Measurements from ENCODE around the gene RINL. TPM values are rescaled to one million over a fixed set of nuclear protein-coding genes. Genes with fewer than 3 reads are reported as not detected.

Gene RINL
- total RNA-seq, 1 donor from 2014 or later, result 65.0 TPM

DNA sequence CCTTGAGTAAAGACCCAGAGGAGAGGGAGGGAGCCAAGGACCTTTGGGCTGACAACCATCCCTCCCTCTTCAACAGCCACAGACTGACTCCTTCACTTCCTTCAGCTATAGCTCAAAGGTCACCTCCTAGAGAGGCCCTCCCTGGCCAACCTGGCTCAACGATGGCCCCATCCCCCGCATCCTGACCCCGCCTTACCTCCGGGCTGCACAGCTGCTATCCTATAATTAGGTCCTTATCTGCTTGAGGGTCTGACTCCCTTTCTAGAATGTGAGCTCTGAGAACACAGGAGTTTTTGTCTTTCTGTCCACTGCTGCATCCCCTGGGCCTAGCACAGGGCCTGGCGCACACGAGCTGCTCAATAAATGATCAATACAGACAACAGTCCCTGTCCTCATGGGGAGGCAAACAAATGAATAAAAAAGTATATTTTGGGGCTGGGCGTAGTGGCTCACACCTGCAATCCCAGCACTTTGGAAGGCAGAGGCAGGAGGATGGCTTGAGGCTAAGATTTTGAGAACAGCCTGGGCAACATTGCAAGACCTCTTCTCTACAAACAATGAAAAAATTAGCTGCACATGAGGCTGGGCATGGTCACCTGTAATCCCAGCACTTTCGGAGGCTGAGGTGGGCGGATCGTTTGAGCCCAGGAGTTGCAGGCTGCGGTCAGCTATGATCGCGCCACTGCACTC is 58.7 kb downstream of the RINL start:
- ChIA-PET CTCF (no interaction called here), POLR2A (no interaction called here)
- Mint-ChIP-seq H3K27ac (no peak overlapping the region), H3K4me3 (no peak overlapping the region), H3K4me1 (peaks cover 6% of the 10 kb centered on the region), H3K27me3 (no peaks in the 10 kb centered on the region), H3K9me3 (no peaks in the 10 kb centered on the region), H3K36me3 (ENCODE audit: low read depth) (peaks cover 72% of the 10 kb centered on the region)
- DNase-seq (no peak), ATAC-seq (ENCODE audit: low read depth) (no peak)
- intact Hi-C loops (cut with micrococcal nuclease), result no loop called here
- TF ChIP-seq, protein P1, sequence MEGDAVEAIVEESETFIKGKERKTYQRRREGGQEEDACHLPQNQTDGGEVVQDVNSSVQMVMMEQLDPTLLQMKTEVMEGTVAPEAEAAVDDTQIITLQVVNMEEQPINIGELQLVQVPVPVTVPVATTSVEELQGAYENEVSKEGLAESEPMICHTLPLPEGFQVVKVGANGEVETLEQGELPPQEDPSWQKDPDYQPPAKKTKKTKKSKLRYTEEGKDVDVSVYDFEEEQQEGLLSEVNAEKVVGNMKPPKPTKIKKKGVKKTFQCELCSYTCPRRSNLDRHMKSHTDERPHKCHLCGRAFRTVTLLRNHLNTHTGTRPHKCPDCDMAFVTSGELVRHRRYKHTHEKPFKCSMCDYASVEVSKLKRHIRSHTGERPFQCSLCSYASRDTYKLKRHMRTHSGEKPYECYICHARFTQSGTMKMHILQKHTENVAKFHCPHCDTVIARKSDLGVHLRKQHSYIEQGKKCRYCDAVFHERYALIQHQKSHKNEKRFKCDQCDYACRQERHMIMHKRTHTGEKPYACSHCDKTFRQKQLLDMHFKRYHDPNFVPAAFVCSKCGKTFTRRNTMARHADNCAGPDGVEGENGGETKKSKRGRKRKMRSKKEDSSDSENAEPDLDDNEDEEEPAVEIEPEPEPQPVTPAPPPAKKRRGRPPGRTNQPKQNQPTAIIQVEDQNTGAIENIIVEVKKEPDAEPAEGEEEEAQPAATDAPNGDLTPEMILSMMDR (IDR thresholded peaks at IDR 0.05), result no peak

Other genes starting within 250 kb of the RINL start
- gene ACTN4, start 230.6 kb downstream of the RINL start, total RNA-seq, result 197 and 198 TPM in 2 replicates
- 12.4 and 14.9 TPM in 2 replicates for gene CAPN12, start 133.8 kb downstream of the RINL start, total RNA-seq
- gene LGALS7, start 104.8 kb downstream of the RINL start, total RNA-seq, result not detected in 2 replicates
- gene LGALS7B, start 89.1 kb downstream of the RINL start, total RNA-seq, result not detected in 2 replicates
- 2.7 and 4.5 TPM in 2 replicates for gene LGALS4, start 65.3 kb downstream of the RINL start, total RNA-seq
- gene ECH1, start 46.5 kb downstream of the RINL start, total RNA-seq, result 152 and 164 TPM in 2 replicates
- 528 and 546 TPM in 2 replicates for gene HNRNPL, start 28.3 kb downstream of the RINL start, total RNA-seq
- 28.4 and 32.7 TPM in 2 replicates for gene SIRT2, start 21.3 kb upstream of the RINL start, total RNA-seq
- 45.5 and 49.5 TPM in 2 replicates for gene NFKBIB, start 21.7 kb upstream of the RINL start, total RNA-seq
- gene CCER2, start 33.9 kb upstream of the RINL start, total RNA-seq, result 1.2 and 1.7 TPM in 2 replicates
- gene SARS2, start 52.5 kb upstream of the RINL start, total RNA-seq, result 46.4 and 50.9 TPM in 2 replicates
- gene MRPS12, start 52.7 kb upstream of the RINL start, total RNA-seq, result 51.6 and 57.0 TPM in 2 replicates
- not detected in 2 replicates for gene FBXO17, start 97.5 kb upstream of the RINL start, total RNA-seq
- 0.24 TPM in 1 of 2 replicates, not detected in the other for gene FBXO27, start 154.3 kb upstream of the RINL start, total RNA-seq
- gene ACP7, start 206.1 kb upstream of the RINL start, total RNA-seq, result not detected in 2 replicates
- 13.7 and 14.2 TPM in 2 replicates for gene PAK4, start 247.5 kb upstream of the RINL start, total RNA-seq

All from activated B cell treated with CpG ODN at 0.5 μM for 24 hours (primary cell).